ENCODE data around the gene SURF6.

DNA sequence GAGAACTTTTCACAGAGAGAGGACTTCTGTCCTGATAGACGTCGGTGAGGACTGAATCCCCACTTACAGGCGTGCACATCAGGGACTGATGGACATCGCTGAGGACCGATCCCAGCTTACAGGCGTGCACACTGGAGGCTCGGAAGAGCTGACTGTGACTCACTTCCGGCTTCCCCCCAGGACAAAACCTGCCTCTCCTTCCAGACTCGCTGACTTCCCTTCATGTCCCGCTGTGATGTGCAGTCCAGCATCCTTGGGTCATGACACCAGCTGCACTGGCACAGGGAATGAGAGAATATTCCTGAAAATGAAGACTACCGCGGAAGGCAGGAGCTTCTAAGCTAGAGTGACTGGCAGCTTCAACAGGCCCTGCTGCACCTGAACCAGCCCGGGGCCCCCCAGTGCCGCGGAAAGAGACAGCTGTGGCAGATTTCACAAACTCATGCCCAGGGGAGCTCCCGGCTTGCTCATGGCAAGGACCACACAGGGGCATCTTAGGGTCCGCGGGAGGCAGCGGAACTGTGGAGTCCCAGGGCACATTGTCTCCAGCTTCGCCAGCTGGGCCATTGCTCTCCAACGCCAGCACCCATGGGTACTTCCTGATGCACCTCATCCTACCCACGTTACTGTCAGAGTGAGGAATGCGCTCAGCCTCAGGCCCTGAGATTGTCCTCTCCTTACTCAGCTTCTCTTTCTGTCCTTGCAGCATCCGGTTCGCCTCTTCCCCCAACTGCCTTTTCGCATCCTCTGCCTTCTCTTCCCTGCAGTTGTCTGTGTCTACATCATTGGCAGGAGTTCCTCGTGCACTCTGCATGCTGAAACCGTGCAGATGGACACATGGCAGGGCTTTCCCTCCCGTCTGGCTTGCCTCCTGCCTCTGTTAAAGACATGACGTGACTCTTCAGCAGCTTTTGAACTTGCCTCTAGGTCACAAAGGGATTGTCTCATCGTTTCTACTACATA lies 29.5 kb downstream of the SURF6 start:
- TF ChIP-seq, protein P1, sequence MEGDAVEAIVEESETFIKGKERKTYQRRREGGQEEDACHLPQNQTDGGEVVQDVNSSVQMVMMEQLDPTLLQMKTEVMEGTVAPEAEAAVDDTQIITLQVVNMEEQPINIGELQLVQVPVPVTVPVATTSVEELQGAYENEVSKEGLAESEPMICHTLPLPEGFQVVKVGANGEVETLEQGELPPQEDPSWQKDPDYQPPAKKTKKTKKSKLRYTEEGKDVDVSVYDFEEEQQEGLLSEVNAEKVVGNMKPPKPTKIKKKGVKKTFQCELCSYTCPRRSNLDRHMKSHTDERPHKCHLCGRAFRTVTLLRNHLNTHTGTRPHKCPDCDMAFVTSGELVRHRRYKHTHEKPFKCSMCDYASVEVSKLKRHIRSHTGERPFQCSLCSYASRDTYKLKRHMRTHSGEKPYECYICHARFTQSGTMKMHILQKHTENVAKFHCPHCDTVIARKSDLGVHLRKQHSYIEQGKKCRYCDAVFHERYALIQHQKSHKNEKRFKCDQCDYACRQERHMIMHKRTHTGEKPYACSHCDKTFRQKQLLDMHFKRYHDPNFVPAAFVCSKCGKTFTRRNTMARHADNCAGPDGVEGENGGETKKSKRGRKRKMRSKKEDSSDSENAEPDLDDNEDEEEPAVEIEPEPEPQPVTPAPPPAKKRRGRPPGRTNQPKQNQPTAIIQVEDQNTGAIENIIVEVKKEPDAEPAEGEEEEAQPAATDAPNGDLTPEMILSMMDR (tag by site-specific recombination; IDR thresholded peaks at IDR 0.05): no peak
- no peak for TF ChIP-seq ZNF366 (tag by site-specific recombination; conservative IDR thresholded peaks at IDR 0.05)
